ENCODE results near the gene PRPSAP1.
A peak's percentile ranks its signal among the peaks of the same experiment; 100 is the strongest.
"Not testable (repeated sequence)": the region's sequence is repeated elsewhere in the genome, so short reads cannot be mapped to it uniquely, and the experiment has no call there.

The PRPSAP1 gene

GRCh38 chr17:76318586-76318985, 35.1 kb downstream of the PRPSAP1 start:
- no peak for DNase-seq (ENCODE audit: low spot score)

- DNase-seq (ENCODE audit: low spot score) = no peak
Measured at GRCh38 chr17:76317535-76317934, 36.2 kb downstream of the PRPSAP1 start.

- no peak for DNase-seq (ENCODE audit: low spot score)
Measured at GRCh38 chr17:76314392-76315227, 39.1 kb downstream of the PRPSAP1 start.

- DNase-seq (ENCODE audit: low spot score) = no peak
Measured at GRCh38 chr17:76312735-76313134, 41.0 kb downstream of the PRPSAP1 start.

GRCh38 chr17:76309461-76309860, 44.3 kb downstream of the PRPSAP1 start:
- no peak for DNase-seq (ENCODE audit: low spot score)

- no peak for DNase-seq (ENCODE audit: low spot score)
Measured at GRCh38 chr17:76307966-76308338, 45.8 kb downstream of the PRPSAP1 start, which contains the start of gene QRICH2. Gene QRICH2, minus strand, starts transcription at chr17:76308276. Its CDS starts 278 bp downstream, at chr17:76307998.

- DNase-seq (ENCODE audit: low spot score) = no peak
Measured at GRCh38 chr17:76307299-76307965, 46.3 kb downstream of the PRPSAP1 start.

- not testable (repeated sequence) for DNase-seq (ENCODE audit: low spot score)
Measured at GRCh38 chr17:76305135-76305454, 48.6 kb downstream of the PRPSAP1 start.

GRCh38 chr17:76304226-76305134, 49.2 kb downstream of the PRPSAP1 start:
- DNase-seq (ENCODE audit: low spot score) = no peak

GRCh38 chr17:76297436-76297835, 56.3 kb downstream of the PRPSAP1 start:
- no peak for DNase-seq (ENCODE audit: low spot score)

GRCh38 chr17:76296889-76297288, 56.8 kb downstream of the PRPSAP1 start:
- no peak for DNase-seq (ENCODE audit: low spot score)

- DNase-seq (ENCODE audit: low spot score) = no peak
Measured at GRCh38 chr17:76296186-76296585, 57.5 kb downstream of the PRPSAP1 start.

- peak; percentile 28 for DNase-seq (ENCODE audit: low spot score)
Measured at GRCh38 chr17:76293106-76293505, 60.6 kb downstream of the PRPSAP1 start.

GRCh38 chr17:76292567-76292966, 61.1 kb downstream of the PRPSAP1 start:
- peak; percentile 27 for DNase-seq (ENCODE audit: low spot score)

- DNase-seq (ENCODE audit: low spot score) = peak; percentile 78
Measured at GRCh38 chr17:76281573-76282371, 71.9 kb downstream of the PRPSAP1 start.

- DNase-seq (ENCODE audit: low spot score) = no peak
Measured at GRCh38 chr17:76280650-76281049, 73.1 kb downstream of the PRPSAP1 start.

GRCh38 chr17:76279742-76280287, 73.9 kb downstream of the PRPSAP1 start:
- DNase-seq (ENCODE audit: low spot score) = no peak

- DNase-seq (ENCODE audit: low spot score) = peak; percentile 83
Measured at GRCh38 chr17:76278952-76279741, 74.6 kb downstream of the PRPSAP1 start.

- no peak for DNase-seq (ENCODE audit: low spot score)
Measured at GRCh38 chr17:76278268-76278908, 75.3 kb downstream of the PRPSAP1 start.
